GM12864 (cell line): ENCODE results near the gene TSC22D1.

Experiments
- DNase-seq: peaks from one replicate; pipeline ENCODE4 v3.0.0-alpha.2; 2011; ENCODE audit warnings: low read depth
- H3K4me3 ChIP-seq: 2 replicates; pipeline ENCODE4 v1.5.1; 2011; ENCODE audit warnings: mild to moderate bottlenecking, low read depth, low read length, control low read depth
- TF ChIP-seq, protein P1 (sequence below): IDR thresholded peaks from 2 replicates; pipeline ENCODE4 v1.5.1; 2011; ENCODE audit warnings: low read depth, mild to moderate bottlenecking, moderate library complexity, low read length, control low read depth, inconsistent platforms; ENCODE audit errors: missing control alignments

The TSC22D1 gene

DNA sequence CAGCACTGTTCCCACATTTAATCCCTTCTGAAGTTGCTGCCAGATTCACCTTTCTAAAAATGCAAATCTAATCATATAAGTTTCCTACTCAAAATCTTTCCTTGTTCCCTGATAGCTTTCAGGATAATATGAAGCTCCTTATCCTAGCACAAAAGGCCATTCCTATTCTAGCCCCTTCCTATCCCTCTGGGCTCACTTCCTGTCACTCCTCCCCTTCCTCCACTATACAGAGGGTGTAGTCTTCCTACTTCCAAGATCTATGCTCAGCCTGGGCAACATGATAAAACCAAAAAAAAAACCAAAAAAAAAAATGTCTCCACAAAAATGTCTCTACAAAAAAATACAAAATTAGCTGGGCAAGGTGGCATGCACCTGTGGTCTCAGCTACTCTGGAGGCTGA, 78.3 kb downstream of the TSC22D1 start:
- no peak for DNase-seq
- TF ChIP-seq, protein P1, sequence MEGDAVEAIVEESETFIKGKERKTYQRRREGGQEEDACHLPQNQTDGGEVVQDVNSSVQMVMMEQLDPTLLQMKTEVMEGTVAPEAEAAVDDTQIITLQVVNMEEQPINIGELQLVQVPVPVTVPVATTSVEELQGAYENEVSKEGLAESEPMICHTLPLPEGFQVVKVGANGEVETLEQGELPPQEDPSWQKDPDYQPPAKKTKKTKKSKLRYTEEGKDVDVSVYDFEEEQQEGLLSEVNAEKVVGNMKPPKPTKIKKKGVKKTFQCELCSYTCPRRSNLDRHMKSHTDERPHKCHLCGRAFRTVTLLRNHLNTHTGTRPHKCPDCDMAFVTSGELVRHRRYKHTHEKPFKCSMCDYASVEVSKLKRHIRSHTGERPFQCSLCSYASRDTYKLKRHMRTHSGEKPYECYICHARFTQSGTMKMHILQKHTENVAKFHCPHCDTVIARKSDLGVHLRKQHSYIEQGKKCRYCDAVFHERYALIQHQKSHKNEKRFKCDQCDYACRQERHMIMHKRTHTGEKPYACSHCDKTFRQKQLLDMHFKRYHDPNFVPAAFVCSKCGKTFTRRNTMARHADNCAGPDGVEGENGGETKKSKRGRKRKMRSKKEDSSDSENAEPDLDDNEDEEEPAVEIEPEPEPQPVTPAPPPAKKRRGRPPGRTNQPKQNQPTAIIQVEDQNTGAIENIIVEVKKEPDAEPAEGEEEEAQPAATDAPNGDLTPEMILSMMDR: no peak
- no peak overlapping the region for H3K4me3 ChIP-seq

- H3K4me3 ChIP-seq: no peak overlapping the region
- no peak for DNase-seq
- TF ChIP-seq, protein P1: no peak
Measured at GRCh38 chr13:44493213-44493812, 82.8 kb downstream of the TSC22D1 start.

DNA sequence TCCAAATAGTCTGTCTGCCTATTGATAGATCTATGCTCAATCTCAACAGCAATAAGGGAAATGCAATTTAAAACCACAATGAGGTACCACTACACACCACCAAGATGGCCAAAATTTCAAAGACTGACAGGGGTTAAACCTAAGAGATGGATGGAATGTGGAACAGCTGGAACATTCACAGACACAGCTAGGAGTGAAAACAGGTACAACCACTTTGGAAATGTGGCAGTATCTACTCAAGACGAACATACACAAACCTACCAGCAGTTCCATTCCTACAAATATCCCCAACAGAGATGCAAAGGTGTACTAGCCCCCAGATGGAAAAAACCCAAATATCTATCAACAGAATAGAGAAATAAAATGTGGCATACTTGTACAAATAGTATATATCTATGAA, 86.4 kb downstream of the TSC22D1 start:
- H3K4me3 ChIP-seq: no peak overlapping the region
- DNase-seq: no peak
- TF ChIP-seq, protein P1: no peak

DNA sequence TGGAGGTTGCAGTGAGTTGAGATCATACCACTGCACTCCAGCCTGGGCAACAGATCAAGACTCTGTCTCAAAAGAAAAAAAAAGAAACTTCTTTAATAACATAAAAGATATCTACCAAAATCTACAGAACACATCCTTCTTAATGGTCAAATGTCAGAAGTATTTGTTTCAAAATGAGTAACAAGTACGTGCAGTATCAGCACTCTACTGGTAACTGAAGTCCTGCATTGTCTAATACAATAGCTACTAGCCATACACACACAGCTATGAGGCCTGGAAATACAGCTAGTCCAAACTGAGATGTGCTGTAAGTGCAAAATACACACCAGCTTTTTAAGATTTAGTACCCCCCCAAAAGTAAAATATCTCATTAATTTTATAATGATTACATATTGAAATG, 88.1 kb downstream of the TSC22D1 start:
- TF ChIP-seq, protein P1: no peak
- no peak for DNase-seq
- no peak overlapping the region for H3K4me3 ChIP-seq

DNA sequence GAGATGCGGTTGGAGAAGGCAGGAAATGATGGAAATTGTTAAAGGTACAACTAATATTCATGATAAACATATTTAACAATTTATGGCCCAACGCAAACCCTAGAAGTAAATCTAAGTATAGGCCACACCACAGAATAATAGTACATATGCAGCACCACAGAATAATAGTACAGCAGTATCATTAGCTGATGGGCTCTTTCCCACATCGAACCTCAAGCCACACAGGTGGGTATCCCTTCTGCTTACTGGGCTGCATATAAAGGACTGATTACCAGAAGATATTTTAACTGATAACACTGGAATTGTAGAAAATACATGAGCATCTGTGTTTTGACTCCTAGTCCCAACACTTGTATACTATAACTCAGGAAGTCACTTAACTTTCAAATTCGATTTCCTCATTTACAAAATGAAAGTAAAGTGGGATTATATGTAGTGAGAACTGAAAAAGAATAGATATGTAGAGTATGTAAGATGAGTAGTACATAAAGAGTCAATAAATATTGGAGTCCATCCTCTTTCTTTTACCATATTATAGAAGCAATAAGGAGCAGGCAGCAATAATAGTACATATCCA, 91.5 kb downstream of the TSC22D1 start:
- TF ChIP-seq, protein P1: no peak
- DNase-seq: no peak
- H3K4me3 ChIP-seq: no peak overlapping the region; the same call in 1 of the 2 replicates

- no peak overlapping the region for H3K4me3 ChIP-seq
- no peak for DNase-seq
- TF ChIP-seq, protein P1: no peak
Measured at GRCh38 chr13:44474122-44474910, 101.8 kb downstream of the TSC22D1 start.
